Spleen (tissue), 7 donors: Measurements from ENCODE around the gene GALNT12.

Experiments used
- CTCF ChIP-seq, 11 experiments: fragments of 200-600 bp in 7 of 11; fragments of 450-650 bp in 4 of 11; sonication (generic) in 4 of 11; IDR thresholded peaks in 8 of 11; conservative IDR thresholded peaks in 3 of 11; 1 replicate in 7 of 11; 2 replicates in 4 of 11; pipeline versions ENCODE4 v1.4.0 to v1.8.0; 2016 to 2021; ENCODE audit warnings: antibody characterized with exemption in 11 of 11, inconsistent platforms in 4 of 11, mild to moderate bottlenecking in 1 of 11
- POLR2A ChIP-seq, 3 donors: fragments of 450-650 bp; IDR thresholded peaks; one replicate each; pipeline ENCODE4 v1.5.1; 2017; ENCODE audit warnings: antibody characterized with exemption in 3 of 3, mild to moderate bottlenecking in 1 of 3
- donor health status: DM: no; HTN: no; CAD: no; lungs with moderate emphysema.
- donor health status: DM: no; HTN: no; CAD: no.
- donor health status: DM: no; HTN: no; CAD: no.

DNA sequence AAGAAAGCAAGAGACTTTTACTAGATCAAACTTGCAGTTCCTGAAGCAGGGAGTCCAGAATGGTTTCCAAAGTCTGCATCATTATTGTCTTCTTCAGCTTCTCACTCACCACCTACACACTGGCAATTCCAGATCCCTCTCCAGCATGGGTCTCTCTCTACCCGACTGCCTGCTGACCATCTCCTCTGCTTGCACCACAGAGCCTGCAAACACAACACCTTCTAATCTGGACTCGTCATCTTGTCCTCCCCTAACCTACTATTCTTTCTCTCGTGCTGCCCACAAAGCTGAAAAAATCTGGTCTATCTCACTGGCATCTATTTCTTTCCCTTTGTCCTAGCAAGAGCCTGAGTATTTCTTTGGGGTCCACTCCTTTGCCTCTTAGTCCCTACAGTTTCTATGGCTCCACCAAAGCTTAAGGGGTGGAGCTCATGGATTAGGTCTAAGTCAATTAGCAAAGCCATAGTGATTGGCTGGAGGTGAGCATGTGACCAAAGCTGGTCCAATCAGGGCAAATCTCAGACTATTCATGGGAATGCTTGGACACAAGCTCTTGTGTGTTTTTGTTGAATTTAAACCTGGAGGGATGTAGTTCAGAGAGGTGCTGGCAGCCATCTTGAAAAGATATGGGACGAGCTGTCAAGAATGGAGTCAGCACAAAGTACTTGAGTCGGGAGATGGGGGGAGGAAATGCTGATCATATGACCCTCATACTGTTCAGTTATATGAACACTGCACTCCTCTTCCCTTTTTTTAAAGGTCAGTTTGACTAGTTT lies 63.5 kb downstream of the GALNT12 start:
- no peak for TF ChIP-seq CTCF (IDR thresholded peaks at IDR 0.05 in 8 of 11, conservative IDR thresholded peaks at IDR 0.05 in 3 of 11)
- no peak for TF ChIP-seq POLR2A (IDR thresholded peaks at IDR 0.05)
